Sigmoid colon (tissue), 4 donors: Measurements from ENCODE around the gene QKI.

Source experiments
- EP300 ChIP-seq, 4 donors: sonication (generic); formaldehyde crosslinking; IDR thresholded peaks; one replicate each; pipeline ENCODE4 v1.6.1; 2017; ENCODE audit warnings: antibody characterized with exemption in 4 of 4
- TF ChIP-seq, protein P1 (sequence below), 4 experiments: fragments of 450-650 bp in 3 of 4; fragments of 200-600 bp in 1 of 4; IDR thresholded peaks; one replicate each; pipeline ENCODE4 v1.5.1; 2016 to 2019; ENCODE audit warnings: antibody characterized with exemption in 4 of 4, mild to moderate bottlenecking in 3 of 4, moderate library complexity in 2 of 4

DNA sequence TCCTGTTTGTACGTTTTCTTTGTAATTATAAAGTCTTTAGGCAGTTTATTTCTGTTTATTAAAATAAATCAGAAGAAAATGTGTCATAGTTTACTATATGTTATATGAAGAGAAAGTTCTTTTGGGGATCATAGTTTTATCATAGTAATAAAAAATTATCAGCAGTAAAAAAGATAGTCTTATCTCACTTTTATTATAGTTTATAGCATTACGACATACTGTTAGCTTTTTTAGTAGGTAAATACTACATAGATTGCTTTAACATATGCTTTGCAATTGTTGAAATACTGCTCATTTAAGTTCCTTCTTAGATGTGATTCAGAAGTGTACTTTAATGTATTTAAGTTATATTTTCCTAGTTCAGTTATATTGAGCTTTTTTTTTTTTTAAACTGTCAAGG, 13.9 kb downstream of the QKI start:
- TF ChIP-seq, protein P1, sequence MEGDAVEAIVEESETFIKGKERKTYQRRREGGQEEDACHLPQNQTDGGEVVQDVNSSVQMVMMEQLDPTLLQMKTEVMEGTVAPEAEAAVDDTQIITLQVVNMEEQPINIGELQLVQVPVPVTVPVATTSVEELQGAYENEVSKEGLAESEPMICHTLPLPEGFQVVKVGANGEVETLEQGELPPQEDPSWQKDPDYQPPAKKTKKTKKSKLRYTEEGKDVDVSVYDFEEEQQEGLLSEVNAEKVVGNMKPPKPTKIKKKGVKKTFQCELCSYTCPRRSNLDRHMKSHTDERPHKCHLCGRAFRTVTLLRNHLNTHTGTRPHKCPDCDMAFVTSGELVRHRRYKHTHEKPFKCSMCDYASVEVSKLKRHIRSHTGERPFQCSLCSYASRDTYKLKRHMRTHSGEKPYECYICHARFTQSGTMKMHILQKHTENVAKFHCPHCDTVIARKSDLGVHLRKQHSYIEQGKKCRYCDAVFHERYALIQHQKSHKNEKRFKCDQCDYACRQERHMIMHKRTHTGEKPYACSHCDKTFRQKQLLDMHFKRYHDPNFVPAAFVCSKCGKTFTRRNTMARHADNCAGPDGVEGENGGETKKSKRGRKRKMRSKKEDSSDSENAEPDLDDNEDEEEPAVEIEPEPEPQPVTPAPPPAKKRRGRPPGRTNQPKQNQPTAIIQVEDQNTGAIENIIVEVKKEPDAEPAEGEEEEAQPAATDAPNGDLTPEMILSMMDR (IDR thresholded peaks at IDR 0.05) = no peak
- TF ChIP-seq EP300 (IDR thresholded peaks at IDR 0.05) = no peak
